ENCODE data around the gene MAGIX.
"Not testable (repeated sequence)": the region's sequence is repeated elsewhere in the genome, so short reads cannot be mapped to it uniquely, and the experiment has no call there.

MAGIX gene

GRCh38 chrX:49162620-49163019 is at the start of gene MAGIX:
Gene MAGIX (plus strand): TSS chrX:49162758. CDS start chrX:49162890, 132 bp downstream.
- H3K9me3 Mint-ChIP-seq, result no peaks in the 10 kb centered on the region
- peaks cover 5% of the 10 kb centered on the region for H3K27me3 Mint-ChIP-seq
- H3K27ac Mint-ChIP-seq, result peak within 1 kb of the TSS; percentile 40
- no peaks in the 10 kb centered on the region for H3K36me3 Mint-ChIP-seq (ENCODE audit: low read depth)
- H3K4me3 Mint-ChIP-seq, result peak within 1 kb of the TSS; percentile 57
- DNase-seq, result no peak
- peaks cover 26% of the 10 kb centered on the region for H3K4me1 Mint-ChIP-seq (ENCODE audit: low read depth)

- no peak for DNase-seq
- no peak overlapping the region for H3K4me3 Mint-ChIP-seq
- no peak overlapping the region for H3K27ac Mint-ChIP-seq
- peaks cover 9% of the 10 kb centered on the region for H3K4me1 Mint-ChIP-seq (ENCODE audit: low read depth)
- peaks cover 70% of the 10 kb centered on the region for H3K36me3 Mint-ChIP-seq (ENCODE audit: low read depth)
- no peaks in the 10 kb centered on the region for H3K9me3 Mint-ChIP-seq
- peaks cover 17% of the 10 kb centered on the region for H3K27me3 Mint-ChIP-seq
Observed at GRCh38 chrX:49116076-49116475, 46.5 kb upstream of the MAGIX start.

- H3K36me3 Mint-ChIP-seq (ENCODE audit: low read depth), result peaks cover 73% of the 10 kb centered on the region
- peaks cover 9% of the 10 kb centered on the region for H3K4me1 Mint-ChIP-seq (ENCODE audit: low read depth)
- no peak overlapping the region for H3K27ac Mint-ChIP-seq
- H3K27me3 Mint-ChIP-seq, result peaks cover 17% of the 10 kb centered on the region
- H3K4me3 Mint-ChIP-seq, result no peak overlapping the region
- no peak for DNase-seq
- H3K9me3 Mint-ChIP-seq, result no peaks in the 10 kb centered on the region
Observed at GRCh38 chrX:49116716-49117115, 45.8 kb upstream of the MAGIX start.

- Mint-ChIP-seq H3K9me3 (no peaks in the 10 kb centered on the region), H3K36me3 (ENCODE audit: low read depth) (peaks cover 68% of the 10 kb centered on the region), H3K27ac (peak overlapping the region; percentile 35)
Observed at GRCh38 chrX:49117581-49117980, 45.0 kb upstream of the MAGIX start.

GRCh38 chrX:49120091-49120490 is 42.5 kb upstream of the MAGIX start:
- Mint-ChIP-seq H3K27me3 (peaks cover 27% of the 10 kb centered on the region), H3K9me3 (no peaks in the 10 kb centered on the region), H3K4me1 (ENCODE audit: low read depth) (peaks cover 22% of the 10 kb centered on the region), H3K36me3 (ENCODE audit: low read depth) (peaks cover 61% of the 10 kb centered on the region), H3K27ac (peak overlapping the region; percentile 10), H3K4me3 (no peak overlapping the region)
- no peak for DNase-seq

More at GRCh38 chrX:49117581-49117980, 45.0 kb upstream of the MAGIX start:
- Mint-ChIP-seq H3K4me3 (no peak overlapping the region), H3K4me1 (ENCODE audit: low read depth) (peaks cover 11% of the 10 kb centered on the region), H3K27me3 (peaks cover 18% of the 10 kb centered on the region)
- DNase-seq, result no peak

- Mint-ChIP-seq H3K27ac (peak overlapping the region; percentile 97), H3K9me3 (no peaks in the 10 kb centered on the region), H3K4me1 (ENCODE audit: low read depth) (peaks cover 17% of the 10 kb centered on the region), H3K27me3 (peaks cover 27% of the 10 kb centered on the region), H3K4me3 (peak overlapping the region; percentile 97), H3K36me3 (ENCODE audit: low read depth) (peaks cover 40% of the 10 kb centered on the region)
- DNase-seq, result no peak
Observed at GRCh38 chrX:49122499-49122898, 40.1 kb upstream of the MAGIX start.

GRCh38 chrX:49127742-49128258 is 34.8 kb upstream of the MAGIX start:
- not testable (repeated sequence) for DNase-seq, H3K9me3 Mint-ChIP-seq, H3K4me3 Mint-ChIP-seq

GRCh38 chrX:49129427-49129826 is 33.1 kb upstream of the MAGIX start:
- no peaks in the 10 kb centered on the region for H3K4me1 Mint-ChIP-seq (ENCODE audit: low read depth)
- no peaks in the 10 kb centered on the region for H3K36me3 Mint-ChIP-seq (ENCODE audit: low read depth)
- H3K27ac Mint-ChIP-seq, result no peak overlapping the region
- H3K9me3 Mint-ChIP-seq, result no peaks in the 10 kb centered on the region
- no peak overlapping the region for H3K4me3 Mint-ChIP-seq
- DNase-seq, result no peak
- H3K27me3 Mint-ChIP-seq, result peaks cover 2% of the 10 kb centered on the region

More at GRCh38 chrX:49127742-49128258, 34.8 kb upstream of the MAGIX start:
- H3K4me1 Mint-ChIP-seq (ENCODE audit: low read depth); H3K27ac Mint-ChIP-seq; H3K36me3 Mint-ChIP-seq (ENCODE audit: low read depth): not testable (repeated sequence)
- H3K27me3 Mint-ChIP-seq, result peaks cover 15% of the 10 kb centered on the region

- not testable (repeated sequence) for H3K4me3 Mint-ChIP-seq; H3K36me3 Mint-ChIP-seq (ENCODE audit: low read depth); H3K27ac Mint-ChIP-seq; DNase-seq; H3K27me3 Mint-ChIP-seq; H3K9me3 Mint-ChIP-seq; H3K4me1 Mint-ChIP-seq (ENCODE audit: low read depth)
Observed at GRCh38 chrX:49132275-49132674, 30.3 kb upstream of the MAGIX start.

- Mint-ChIP-seq H3K4me1 (ENCODE audit: low read depth) (no peaks in the 10 kb centered on the region), H3K36me3 (ENCODE audit: low read depth) (no peaks in the 10 kb centered on the region), H3K27me3 (peaks cover 2% of the 10 kb centered on the region), H3K9me3 (no peaks in the 10 kb centered on the region), H3K4me3 (no peak overlapping the region), H3K27ac (no peak overlapping the region)
- DNase-seq, result no peak
Observed at GRCh38 chrX:49133759-49134158, 28.8 kb upstream of the MAGIX start.

- Mint-ChIP-seq H3K27me3 (no peaks in the 10 kb centered on the region), H3K9me3 (peaks cover 12% of the 10 kb centered on the region), H3K4me3 (no peak overlapping the region), H3K36me3 (ENCODE audit: low read depth) (no peaks in the 10 kb centered on the region), H3K27ac (no peak overlapping the region), H3K4me1 (ENCODE audit: low read depth) (no peaks in the 10 kb centered on the region)
- no peak for DNase-seq
Observed at GRCh38 chrX:49137492-49137891, 25.1 kb upstream of the MAGIX start.

GRCh38 chrX:49139713-49140112 is 22.8 kb upstream of the MAGIX start:
- Mint-ChIP-seq H3K36me3 (ENCODE audit: low read depth) (no peaks in the 10 kb centered on the region), H3K9me3 (peaks cover 12% of the 10 kb centered on the region), H3K4me3 (no peak overlapping the region), H3K4me1 (ENCODE audit: low read depth) (peaks cover 1% of the 10 kb centered on the region), H3K27me3 (no peaks in the 10 kb centered on the region), H3K27ac (no peak overlapping the region)
- no peak for DNase-seq

- not testable (repeated sequence) for H3K4me3 Mint-ChIP-seq; DNase-seq; H3K27ac Mint-ChIP-seq; H3K4me1 Mint-ChIP-seq (ENCODE audit: low read depth); H3K36me3 Mint-ChIP-seq (ENCODE audit: low read depth); H3K27me3 Mint-ChIP-seq
- peaks cover 12% of the 10 kb centered on the region for H3K9me3 Mint-ChIP-seq
Observed at GRCh38 chrX:49142264-49142663, 20.3 kb upstream of the MAGIX start.

GRCh38 chrX:49143154-49143553 is 19.4 kb upstream of the MAGIX start:
- peaks cover 12% of the 10 kb centered on the region for H3K9me3 Mint-ChIP-seq
- not testable (repeated sequence) for H3K4me3 Mint-ChIP-seq; H3K4me1 Mint-ChIP-seq (ENCODE audit: low read depth); H3K36me3 Mint-ChIP-seq (ENCODE audit: low read depth); H3K27ac Mint-ChIP-seq; DNase-seq; H3K27me3 Mint-ChIP-seq

- Mint-ChIP-seq H3K36me3 (ENCODE audit: low read depth) (no peaks in the 10 kb centered on the region), H3K9me3 (no peaks in the 10 kb centered on the region), H3K27ac (no peak overlapping the region), H3K27me3 (peaks cover 11% of the 10 kb centered on the region), H3K4me3 (no peak overlapping the region), H3K4me1 (ENCODE audit: low read depth) (peaks cover 1% of the 10 kb centered on the region)
- DNase-seq, result no peak
Observed at GRCh38 chrX:49147282-49147681, 15.3 kb upstream of the MAGIX start.

- H3K4me1 Mint-ChIP-seq (ENCODE audit: low read depth), result peaks cover 1% of the 10 kb centered on the region
- no peak overlapping the region for H3K4me3 Mint-ChIP-seq
- DNase-seq, result no peak
- H3K36me3 Mint-ChIP-seq (ENCODE audit: low read depth), result no peaks in the 10 kb centered on the region
- no peak overlapping the region for H3K27ac Mint-ChIP-seq
- no peaks in the 10 kb centered on the region for H3K9me3 Mint-ChIP-seq
- H3K27me3 Mint-ChIP-seq, result peaks cover 11% of the 10 kb centered on the region
Observed at GRCh38 chrX:49147936-49148335, 14.6 kb upstream of the MAGIX start.

Measured in activated T-cell treated with anti-CD3 and anti-CD28 coated beads, Interleukin-2, amount 50 U/mL, for 24 hours (primary cell).